HepG2 (cell line): ENCODE measurements around the gene EMC10. TPM values are rescaled to one million over a fixed set of nuclear protein-coding genes. Genes with fewer than 3 reads are reported as not detected.

Experiments used
- DDIT3 ChIP-seq: sonication (generic); formaldehyde crosslinking; IDR thresholded peaks from 2 replicates; pipeline ENCODE4 v1.4.0; 2020; ENCODE audit warnings: mild to moderate bottlenecking, missing genetic modification reagents
- MED8 ChIP-seq: sonication (generic); formaldehyde crosslinking; IDR thresholded peaks from 2 replicates; pipeline ENCODE4 v1.8.1; 2023; ENCODE audit warnings: mild to moderate bottlenecking, missing genetic modification reagents; ENCODE audit not compliant: insufficient replicate concordance
- MXD4 ChIP-seq: IDR thresholded peaks from 2 replicates; pipeline ENCODE4 v1.6.1; 2016; ENCODE audit warnings: mild to moderate bottlenecking, missing biosample characterization, missing genetic modification reagents
- MZF1 ChIP-seq: sonication (generic); formaldehyde crosslinking; IDR thresholded peaks from 2 replicates; pipeline ENCODE4 v1.8.1; 2023; ENCODE audit warnings: mild to moderate bottlenecking, missing genetic modification reagents, borderline replicate concordance
- NR2F1 ChIP-seq, 2 experiments: fragments of 450-650 bp in 1 of 2; formaldehyde crosslinking in 1 of 2; IDR thresholded peaks; 2 replicates each; pipeline versions ENCODE4 v1.5.0 to v1.6.1; 2016 to 2020; ENCODE audit warnings: mild to moderate bottlenecking in 1 of 2, missing compliant biosample characterization in 1 of 2, missing genetic modification reagents in 1 of 2, moderate library complexity in 1 of 2
- SMARCC2 ChIP-seq: fragments of 450-650 bp; IDR thresholded peaks from 2 replicates; pipeline ENCODE4 v1.6.1; 2017; ENCODE audit warnings: antibody characterized with exemption, mild to moderate bottlenecking
- SOX13 ChIP-seq, 3 experiments: fragments of 450-650 bp in 1 of 3; sonication (generic) in 1 of 3; formaldehyde crosslinking in 1 of 3; IDR thresholded peaks in 2 of 3; conservative IDR thresholded peaks in 1 of 3; 2 replicates each; pipeline versions ENCODE4 v1.5.0 to v1.6.1; 2016 to 2020; ENCODE audit warnings: antibody characterized with exemption in 1 of 3, mild to moderate bottlenecking in 1 of 3, missing compliant biosample characterization in 1 of 3, missing genetic modification reagents in 1 of 3, moderate library complexity in 1 of 3
- TBX2 ChIP-seq: sonication (generic); formaldehyde crosslinking; IDR thresholded peaks from 2 replicates; pipeline ENCODE4 v1.5.0; 2020; ENCODE audit warnings: missing genetic modification reagents, mild to moderate bottlenecking, borderline replicate concordance
- TFAP4 ChIP-seq: sonication (generic); IDR thresholded peaks from 2 replicates; pipeline ENCODE4 v1.6.1; 2016; ENCODE audit warnings: low read depth, borderline replicate concordance
- THAP11 ChIP-seq: IDR thresholded peaks from 2 replicates; pipeline ENCODE4 v1.6.1; 2016; ENCODE audit warnings: missing biosample characterization, missing genetic modification reagents
- YEATS4 ChIP-seq: sonication (generic); formaldehyde crosslinking; IDR thresholded peaks from 2 replicates; pipeline ENCODE4 v1.4.0; 2020; ENCODE audit warnings: missing genetic modification reagents, borderline replicate concordance
- ZKSCAN1 ChIP-seq: fragments of 150-350 bp; IDR thresholded peaks from 2 replicates; pipeline ENCODE4 v1.6.1; 2014; ENCODE audit warnings: low read length
- ZNF354B ChIP-seq: sonication (generic); formaldehyde crosslinking; IDR thresholded peaks from 2 replicates; pipeline ENCODE4 v1.8.0; 2022; ENCODE audit warnings: mild to moderate bottlenecking, missing genetic modification reagents
- ZNF432 ChIP-seq: sonication (generic); formaldehyde crosslinking; IDR thresholded peaks from 2 replicates; pipeline ENCODE4 v1.5.0; 2020; ENCODE audit warnings: missing genetic modification reagents, mild to moderate bottlenecking, borderline replicate concordance
- ZNF44 ChIP-seq: sonication (generic); formaldehyde crosslinking; IDR thresholded peaks from 2 replicates; pipeline ENCODE4 v1.5.1; 2020; ENCODE audit warnings: mild to moderate bottlenecking, missing genetic modification reagents
- ZNF512 ChIP-seq: sonication (generic); formaldehyde crosslinking; IDR thresholded peaks from 2 replicates; pipeline ENCODE4 v1.4.0; 2020; ENCODE audit warnings: mild to moderate bottlenecking, missing genetic modification reagents
- ZNF577 ChIP-seq: sonication (generic); formaldehyde crosslinking; IDR thresholded peaks from 2 replicates; pipeline ENCODE4 v1.4.0; 2020; ENCODE audit warnings: mild to moderate bottlenecking, low read depth, missing genetic modification reagents, borderline replicate concordance
- ZNF598 ChIP-seq: sonication (generic); formaldehyde crosslinking; IDR thresholded peaks from 2 replicates; pipeline ENCODE4 v1.5.1; 2020; ENCODE audit warnings: mild to moderate bottlenecking, missing genetic modification reagents, borderline replicate concordance
- ZNF800 ChIP-seq: sonication (generic); formaldehyde crosslinking; IDR thresholded peaks from 2 replicates; pipeline ENCODE4 v1.4.0; 2020; ENCODE audit warnings: missing genetic modification reagents
- ZSCAN5A ChIP-seq: sonication (generic); formaldehyde crosslinking; IDR thresholded peaks from 2 replicates; pipeline ENCODE4 v1.8.0; 2022; ENCODE audit warnings: mild to moderate bottlenecking, missing genetic modification reagents, borderline replicate concordance
- polyA plus RNA-seq, 8 experiments: library from polyadenylated mRNA; depleted of rRNA in 3 of 8; stranded (reverse) in 7 of 8; unstranded in 1 of 8; fragments of >200 nt; fragmentation: Illumina TruSeq in 4 of 8; extraction: Trizol in 4 of 8; gene quantifications; 2 replicates each; pipeline versions ENCODE4 v1.2.1 to v1.2.3, GENCODE V29; 2011 to 2016; ENCODE audit warnings: low read depth in 4 of 8, missing spikeins in 1 of 8, mixed read lengths in 1 of 8; ENCODE audit not compliant: insufficient read depth in 1 of 8
- total RNA-seq, 5 experiments: library from RNA; depleted of rRNA; stranded (reverse); fragments of >200 nt; fragmentation: Illumina TruSeq; extraction: Trizol; gene quantifications; 2 replicates each; pipeline ENCODE4 v1.2.3, GENCODE V29; 2016; ENCODE audit warnings: low read depth in 1 of 5

Gene EMC10
- total and polyA plus RNA-seq, 2 of the 13 experiments (the other 11 are each of a cell fraction or from before 2014, with no cell fraction given) = not detected

GRCh38 chr19:50511069-50511822 lies 34.9 kb downstream of the EMC10 start, which contains the start of gene JOSD2 (continued):
- TF ChIP-seq ZNF800 (CRISPR knock-in tag) = no peak
- TF ChIP-seq ZNF512 (CRISPR knock-in tag) = no peak
- no peak for TF ChIP-seq TFAP4
- no peak for TF ChIP-seq ZNF577 (CRISPR knock-in tag)
- TF ChIP-seq NR2F1 (CRISPR knock-in tag; IDR thresholded peaks at IDR 0.05) = no peak
- no peak for TF ChIP-seq MXD4 (CRISPR knock-in tag)
- TF ChIP-seq ZNF598 (CRISPR knock-in tag) = no peak
- no peak; the same call in 1 of the 2 replicates for TF ChIP-seq TBX2 (CRISPR knock-in tag)
- no peak for TF ChIP-seq ZNF354B (CRISPR knock-in tag)
- no peak for TF ChIP-seq DDIT3 (CRISPR knock-in tag)
- no peak for TF ChIP-seq ZKSCAN1
- TF ChIP-seq MED8 = no peak
- no peak for TF ChIP-seq ZNF44 (CRISPR knock-in tag)
- no peak for TF ChIP-seq ZSCAN5A (CRISPR knock-in tag)
- TF ChIP-seq THAP11 (CRISPR knock-in tag) = peak; percentile 99
- no peak for TF ChIP-seq SOX13 (IDR thresholded peaks at IDR 0.05)
- TF ChIP-seq SOX13 (CRISPR knock-in tag; conservative IDR thresholded peaks at IDR 0.05 in 1 of 2, IDR thresholded peaks at IDR 0.05 in 1 of 2) = no peak
- TF ChIP-seq MZF1 (CRISPR knock-in tag) = no peak
- TF ChIP-seq YEATS4 (CRISPR knock-in tag) = no peak
- TF ChIP-seq ZNF432 (CRISPR knock-in tag) = no peak
- no peak for TF ChIP-seq SMARCC2
